Measurements from ENCODE around the gene CTAGE9.

CTAGE9 gene

GRCh38 chr6:131731224-131731623 is 20.4 kb upstream of the CTAGE9 start:
- H3K36me3 ChIP-seq (ENCODE audit: insufficient read depth, low read length): no peaks in the 10 kb centered on the region
- H3K27ac ChIP-seq (ENCODE audit: low read length): no peak overlapping the region
- no peak overlapping the region for H3K4me3 ChIP-seq (ENCODE audit: low read depth in 1 of 2, low read length in 2 of 2)
- no peak overlapping the region for H3K9ac ChIP-seq (ENCODE audit: low read depth, low read length)
- no peak overlapping the region for H3K4me2 ChIP-seq (ENCODE audit: insufficient read depth, low read length)
- peaks cover 4% of the 10 kb centered on the region for H3K27me3 ChIP-seq (ENCODE audit: insufficient read depth, low read length, poor library complexity)
- TF ChIP-seq EZH2 (IDR thresholded peaks at IDR 0.05; ENCODE audit: borderline replicate concordance, low read depth, low read length, severe bottlenecking): no peak
- no peak for TF ChIP-seq CTCF (IDR thresholded peaks at IDR 0.05; ENCODE audit: borderline replicate concordance, extremely low read depth, low read length, poor library complexity, severe bottlenecking)
- no peaks in the 10 kb centered on the region for H3K79me2 ChIP-seq (ENCODE audit: insufficient read depth, low read length)
- no peak for DNase-seq
- no peaks in the 10 kb centered on the region for H3K9me3 ChIP-seq (ENCODE audit: insufficient read depth, low read length, severe bottlenecking)
- ATAC-seq (ENCODE audit: insufficient read depth, low read depth): no peak
- H4K20me1 ChIP-seq (ENCODE audit: insufficient read depth, low read length): no peaks in the 10 kb centered on the region
- no peaks in the 10 kb centered on the region for H3K4me1 ChIP-seq (ENCODE audit: insufficient read depth, low read length)
- H2AFZ ChIP-seq (ENCODE audit: low read depth, low read length): no peak overlapping the region

- H3K79me2 ChIP-seq (ENCODE audit: insufficient read depth, low read length): no peaks in the 10 kb centered on the region
- no peak overlapping the region for H3K9ac ChIP-seq (ENCODE audit: low read depth, low read length)
- no peak overlapping the region for H3K4me2 ChIP-seq (ENCODE audit: insufficient read depth, low read length)
- H4K20me1 ChIP-seq (ENCODE audit: insufficient read depth, low read length): no peaks in the 10 kb centered on the region
- no peak overlapping the region for H3K4me3 ChIP-seq (ENCODE audit: low read depth in 1 of 2, low read length in 2 of 2)
- no peaks in the 10 kb centered on the region for H3K9me3 ChIP-seq (ENCODE audit: insufficient read depth, low read length, severe bottlenecking)
- no peak overlapping the region for H2AFZ ChIP-seq (ENCODE audit: low read depth, low read length)
- ATAC-seq (ENCODE audit: insufficient read depth, low read depth): no peak
- no peak for DNase-seq
- no peaks in the 10 kb centered on the region for H3K4me1 ChIP-seq (ENCODE audit: insufficient read depth, low read length)
- peaks cover 4% of the 10 kb centered on the region for H3K27me3 ChIP-seq (ENCODE audit: insufficient read depth, low read length, poor library complexity)
- H3K27ac ChIP-seq (ENCODE audit: low read length): no peak overlapping the region
- TF ChIP-seq EZH2 (IDR thresholded peaks at IDR 0.05; ENCODE audit: borderline replicate concordance, low read depth, low read length, severe bottlenecking) (no peak), CTCF (IDR thresholded peaks at IDR 0.05; ENCODE audit: borderline replicate concordance, extremely low read depth, low read length, poor library complexity, severe bottlenecking) (no peak)
- H3K36me3 ChIP-seq (ENCODE audit: insufficient read depth, low read length): no peaks in the 10 kb centered on the region
These were observed 19.4 kb upstream of the CTAGE9 start for GRCh38 chr6:131730264-131730663.

- TF ChIP-seq EZH2 (IDR thresholded peaks at IDR 0.05; ENCODE audit: borderline replicate concordance, low read depth, low read length, severe bottlenecking) (no peak), CTCF (IDR thresholded peaks at IDR 0.05; ENCODE audit: borderline replicate concordance, extremely low read depth, low read length, poor library complexity, severe bottlenecking) (no peak)
- Histone ChIP-seq H3K79me2 (ENCODE audit: insufficient read depth, low read length) (no peaks in the 10 kb centered on the region), H2AFZ (ENCODE audit: low read depth, low read length) (no peak overlapping the region), H3K27ac (ENCODE audit: low read length) (no peak overlapping the region), H3K4me2 (ENCODE audit: insufficient read depth, low read length) (no peak overlapping the region), H3K4me3 (ENCODE audit: low read depth in 1 of 2, low read length in 2 of 2) (no peak overlapping the region), H3K4me1 (ENCODE audit: insufficient read depth, low read length) (no peaks in the 10 kb centered on the region), H4K20me1 (ENCODE audit: insufficient read depth, low read length) (no peaks in the 10 kb centered on the region), H3K36me3 (ENCODE audit: insufficient read depth, low read length) (no peaks in the 10 kb centered on the region), H3K9me3 (ENCODE audit: insufficient read depth, low read length, severe bottlenecking) (no peaks in the 10 kb centered on the region), H3K27me3 (ENCODE audit: insufficient read depth, low read length, poor library complexity) (peaks cover 4% of the 10 kb centered on the region), H3K9ac (ENCODE audit: low read depth, low read length) (no peak overlapping the region)
- ATAC-seq (ENCODE audit: insufficient read depth, low read depth) (no peak), DNase-seq (no peak)
These were observed 18.7 kb upstream of the CTAGE9 start for GRCh38 chr6:131729550-131729949.
